HK-2 (cell line): ENCODE data around the gene CUTC.
"Not testable (repeated sequence)": the region's sequence is repeated elsewhere in the genome, so short reads cannot be mapped to it uniquely, and the experiment has no call there.

ENCODE experiments used
- DNase-seq: peaks from one replicate; pipeline ENCODE4 v3.0.0-alpha.2; 2018; ENCODE audit not compliant: unreplicated experiment

Gene CUTC

DNA sequence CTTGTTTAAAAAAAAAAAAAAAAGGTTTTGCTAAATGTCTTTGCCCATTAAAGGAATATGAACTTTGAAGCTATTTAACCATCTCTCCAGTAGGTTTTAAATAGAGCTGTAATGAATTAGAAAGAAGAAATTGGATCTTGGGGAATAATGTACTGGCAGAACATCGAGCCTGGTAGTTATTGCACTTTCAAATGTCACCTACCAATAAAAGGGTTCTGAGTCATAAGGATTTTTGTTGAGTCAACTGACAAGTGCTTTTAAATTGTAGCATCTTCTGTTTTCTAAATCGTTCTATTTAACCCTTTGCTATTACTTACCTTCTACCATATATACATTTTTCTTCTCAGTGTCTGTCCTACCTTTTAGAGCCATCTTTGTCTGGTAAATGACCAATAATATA lies 10.7 kb downstream of the CUTC start:
- no peak for DNase-seq

DNA sequence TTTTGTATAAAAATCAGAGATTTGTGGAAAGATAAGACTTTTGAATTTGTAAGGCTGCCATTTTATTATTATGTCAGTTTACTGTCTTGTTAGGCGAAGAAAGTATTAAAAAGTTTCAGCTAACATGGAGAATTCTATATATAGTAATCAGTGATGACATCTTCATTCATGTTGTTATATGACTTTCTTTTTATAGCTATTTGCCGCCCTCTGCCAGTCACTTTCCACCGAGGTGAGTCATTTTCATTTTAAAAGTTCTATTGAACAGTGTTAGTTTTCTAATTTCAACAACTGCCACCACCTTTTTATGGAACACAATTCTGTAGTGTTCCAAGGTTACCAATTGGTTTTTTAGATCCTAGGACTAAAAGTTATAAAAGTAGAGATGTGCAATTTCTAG lies 11.8 kb downstream of the CUTC start:
- no peak for DNase-seq

GRCh38 chr10:99746166-99746565 lies 14.1 kb downstream of the CUTC start:
- DNase-seq, result not testable (repeated sequence)

DNA sequence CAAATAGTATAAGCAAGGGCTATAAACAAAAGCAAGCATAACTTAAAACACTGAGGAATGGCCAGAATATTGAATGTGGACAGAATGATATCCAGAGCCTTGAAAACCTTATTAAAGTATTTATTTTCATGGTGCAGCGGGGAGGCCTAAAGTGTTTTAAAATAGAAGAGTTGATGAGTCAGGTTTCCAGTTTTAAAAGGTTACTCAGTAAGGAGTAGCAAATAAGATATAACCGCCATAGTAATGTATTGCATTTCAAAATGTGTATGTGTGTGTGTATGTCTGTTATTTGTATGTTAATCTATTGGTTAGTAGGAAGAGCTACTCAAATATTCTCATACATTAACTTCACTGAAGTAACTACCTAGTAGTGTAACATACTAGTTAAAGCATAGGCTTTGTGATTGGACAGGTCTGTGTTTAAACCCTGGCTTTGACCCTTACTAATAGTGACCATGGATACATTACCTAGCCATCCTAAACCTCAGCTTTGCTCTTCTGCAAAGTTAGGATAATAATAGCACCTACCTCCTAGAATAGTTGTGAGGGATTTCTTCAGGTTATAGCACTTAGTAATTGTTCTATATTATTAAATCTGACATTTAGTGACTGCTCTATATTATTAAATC lies 16.9 kb downstream of the CUTC start:
- no peak for DNase-seq

DNA sequence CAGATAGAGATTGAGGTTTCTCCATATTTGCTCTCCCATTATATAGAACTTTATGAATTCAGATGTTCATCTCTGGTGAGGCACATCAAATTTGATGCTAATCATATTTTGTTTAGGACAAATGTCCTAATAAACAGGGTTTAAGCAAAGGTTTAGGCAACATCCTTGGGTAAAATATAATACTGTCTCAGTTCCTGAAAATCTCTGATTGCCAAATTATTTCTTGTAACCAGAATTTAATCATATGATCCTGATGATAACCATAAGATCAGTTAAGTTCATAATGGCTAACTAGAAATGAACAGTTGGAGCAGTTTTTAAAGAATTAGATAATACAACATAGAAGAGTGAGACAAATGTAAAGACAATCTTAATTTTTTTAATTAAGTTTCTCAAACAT lies 18.6 kb downstream of the CUTC start:
- DNase-seq, result no peak

- DNase-seq, result no peak
Measured at GRCh38 chr10:99754670-99755069, 22.6 kb downstream of the CUTC start.

DNA sequence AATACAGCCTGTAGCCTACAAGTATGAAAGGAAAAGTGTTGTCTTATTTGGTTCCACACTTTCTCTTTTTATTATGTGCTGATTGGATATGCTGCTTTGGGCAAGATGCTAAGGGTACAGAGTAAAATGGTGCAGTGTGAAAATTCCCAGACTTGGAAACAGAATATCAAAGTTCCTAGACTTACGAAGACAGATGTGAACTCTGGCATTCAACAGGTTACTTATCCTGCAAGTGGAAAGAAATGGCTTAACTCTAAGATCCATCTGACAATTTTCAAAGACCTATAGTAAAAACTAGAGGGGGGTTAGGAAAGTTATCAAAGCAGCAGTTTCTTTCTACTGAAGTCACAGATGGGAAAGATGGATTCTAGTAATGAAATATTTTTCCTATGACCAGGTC lies 24.1 kb downstream of the CUTC start:
- DNase-seq, result no peak

DNA sequence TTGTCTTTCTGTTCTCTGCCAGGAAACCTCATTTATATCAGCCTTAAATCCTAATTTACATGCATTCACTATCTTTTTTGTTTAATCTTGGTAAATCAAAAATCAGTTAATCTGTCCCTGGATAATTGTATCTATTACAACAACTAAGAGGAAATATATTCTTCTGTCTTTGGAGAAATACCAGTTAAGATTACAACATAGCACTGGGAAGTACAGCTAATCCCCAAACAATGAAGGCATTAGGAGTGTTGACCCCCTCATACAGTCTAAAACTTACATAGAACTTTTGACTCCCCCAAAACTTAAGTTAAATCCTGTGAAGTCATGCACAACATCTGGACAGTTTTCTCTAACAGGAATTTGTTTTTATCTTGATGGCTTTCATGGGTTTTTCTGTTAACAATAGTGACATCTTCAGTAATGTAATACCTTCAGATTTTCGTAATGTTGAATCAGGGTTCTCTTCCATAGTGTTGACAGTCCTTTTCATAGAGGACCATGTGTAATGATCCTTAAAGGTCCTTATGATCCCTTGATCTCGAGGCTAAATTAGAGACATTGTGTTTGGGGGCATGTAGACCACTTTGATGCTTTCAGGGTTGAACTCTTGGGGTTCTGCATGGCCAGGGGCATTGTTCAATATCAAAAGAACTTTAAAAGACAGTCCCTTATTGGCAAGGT lies 26.3 kb downstream of the CUTC start:
- no peak for DNase-seq

DNA sequence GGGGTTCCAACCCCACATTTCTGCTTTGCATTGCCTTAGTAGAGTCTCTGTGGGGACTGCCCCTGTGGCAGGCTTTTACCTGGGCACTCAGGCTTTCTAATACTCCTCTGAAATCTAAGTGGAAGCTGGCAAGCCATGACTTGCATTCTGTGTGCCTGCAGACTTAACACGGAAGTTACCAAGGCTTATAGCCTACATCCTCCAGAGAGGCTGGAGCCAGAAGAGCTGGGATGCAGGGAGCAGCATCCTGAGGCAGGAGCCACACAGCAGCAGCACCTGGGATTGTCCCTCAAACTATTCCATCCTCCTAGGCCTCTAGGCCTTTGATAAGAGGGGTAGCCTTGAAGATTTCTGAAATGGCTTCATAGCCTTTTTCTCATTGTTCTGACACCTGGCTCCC lies 28.3 kb downstream of the CUTC start:
- no peak for DNase-seq

GRCh38 chr10:99761365-99761764 lies 29.3 kb downstream of the CUTC start:
- no peak for DNase-seq

- no peak for DNase-seq
Measured at GRCh38 chr10:99765672-99766301, 33.8 kb downstream of the CUTC start.

DNA sequence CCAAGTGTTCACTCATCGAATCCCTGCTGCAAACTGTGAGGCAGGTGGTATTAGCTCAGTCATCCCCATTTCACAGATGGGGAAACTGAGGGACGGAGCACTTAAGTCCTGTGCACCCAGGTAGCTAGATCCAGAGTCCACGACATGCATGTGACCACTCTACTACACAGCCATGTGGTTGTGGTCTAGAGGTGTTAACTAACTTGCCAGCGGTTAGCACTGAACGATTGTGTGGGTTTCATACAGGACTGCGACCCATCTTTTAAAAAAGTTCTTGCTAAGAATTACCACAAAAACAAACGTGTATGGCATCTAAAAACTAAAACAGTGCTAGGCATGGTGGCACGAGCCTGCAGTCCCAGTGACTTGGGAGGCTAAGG lies 34.3 kb downstream of the CUTC start:
- DNase-seq, result no peak

- no peak for DNase-seq
Measured at GRCh38 chr10:99767901-99768300, 35.9 kb downstream of the CUTC start.

- DNase-seq, result no peak
Measured at GRCh38 chr10:99768556-99768955, 36.5 kb downstream of the CUTC start.

DNA sequence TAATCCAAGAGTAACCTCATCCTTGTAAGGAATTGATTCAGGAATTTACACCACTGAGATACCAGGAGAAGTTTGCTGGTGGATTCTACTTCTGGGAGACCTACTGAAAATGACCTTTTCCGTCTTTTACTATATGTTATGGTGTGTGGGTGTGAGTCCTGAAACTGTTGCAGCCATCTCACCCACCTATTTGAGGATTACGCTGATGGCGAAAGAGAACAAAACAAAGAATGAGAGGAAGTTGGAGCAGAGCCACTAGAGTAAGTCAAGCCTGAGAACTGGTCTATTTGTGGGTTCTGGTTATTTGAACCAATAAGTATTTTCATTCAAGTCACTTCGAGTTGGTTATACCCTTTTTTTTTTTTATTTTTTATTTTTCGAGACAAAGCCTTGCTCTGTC lies 37.7 kb downstream of the CUTC start:
- no peak for DNase-seq

- no peak for DNase-seq
Measured at GRCh38 chr10:99770408-99771045, 38.5 kb downstream of the CUTC start.

- DNase-seq, result no peak
Measured at GRCh38 chr10:99775850-99776249, 43.8 kb downstream of the CUTC start.

GRCh38 chr10:99777918-99778714 lies 46.1 kb downstream of the CUTC start:
- no peak for DNase-seq

DNA sequence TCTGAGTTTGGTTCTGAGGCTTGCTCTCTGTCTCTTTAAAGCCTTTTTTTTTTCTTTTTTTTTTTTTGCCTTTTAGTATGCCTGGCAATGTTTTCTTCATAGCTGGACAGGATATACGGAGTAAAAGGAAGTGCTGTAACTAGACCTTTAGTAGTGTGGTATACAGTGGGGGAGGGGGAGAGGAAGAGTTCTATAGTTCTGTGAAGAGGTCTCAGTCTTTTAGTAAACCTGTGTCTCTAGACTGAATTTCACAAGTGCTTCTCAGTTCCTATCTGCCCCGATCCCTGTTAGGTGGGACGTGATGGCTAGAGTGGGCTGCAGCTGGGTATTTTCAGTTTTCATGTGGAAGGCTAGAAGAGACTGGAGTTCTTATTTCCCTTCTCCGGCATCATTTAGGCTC lies 47.3 kb downstream of the CUTC start:
- peak; percentile 45 for DNase-seq

- DNase-seq, result no peak
Measured at GRCh38 chr10:99781734-99782429, 49.8 kb downstream of the CUTC start.

DNA sequence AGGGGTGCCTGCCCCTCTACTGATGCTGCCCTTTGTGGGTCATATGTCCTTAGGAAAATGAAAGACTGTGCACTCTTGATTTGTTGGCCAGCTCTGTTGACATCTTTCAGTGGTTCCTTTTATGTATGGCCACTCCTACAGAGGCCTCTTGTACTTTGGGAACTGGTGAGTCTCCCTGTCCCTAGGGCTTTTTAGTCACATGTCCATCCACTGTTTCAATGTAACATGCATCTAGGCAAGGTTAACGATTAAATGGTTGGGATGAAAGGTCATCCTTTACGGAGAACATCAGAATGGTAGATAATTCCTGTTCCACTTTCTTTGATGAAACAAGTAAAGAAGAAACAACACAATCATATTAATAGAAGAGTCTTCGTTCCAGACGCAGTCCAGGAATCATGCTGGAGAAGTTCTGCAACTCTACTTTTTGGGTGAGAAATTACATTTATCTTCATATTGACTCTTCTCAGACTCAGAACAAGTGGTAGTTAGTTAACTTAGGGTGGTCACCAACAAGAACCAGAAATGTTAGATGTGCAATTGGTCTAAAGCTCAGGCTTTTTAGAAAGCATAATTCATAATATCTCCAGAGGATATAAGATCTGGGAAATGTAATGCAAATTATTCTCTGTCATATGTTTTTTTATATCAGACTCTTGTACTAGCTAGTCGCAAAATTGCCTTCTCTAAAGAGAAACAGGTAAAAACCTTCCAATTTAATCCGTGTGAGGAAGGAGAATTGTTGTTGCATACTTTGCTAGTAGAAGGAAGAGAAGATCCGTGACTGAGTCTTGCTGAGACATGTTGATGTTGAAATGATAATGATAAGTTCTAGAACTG lies 50.6 kb downstream of the CUTC start, which contains the start of gene ABCC2:
ABCC2 (plus strand) TSS at position 194 of the 840 bp plus-strand sequence; CDS start at position 399, 205 bp downstream.
- no peak for DNase-seq
